Mammary epithelial cell (primary cell): ENCODE data around the gene OST4.

Experiments
- EZH2 ChIP-seq: IDR thresholded peaks from 2 replicates; pipeline ENCODE4 v1.6.1; 2012; ENCODE audit warnings: low read length, inconsistent platforms, borderline replicate concordance
- TF ChIP-seq, protein P1 (sequence below), 2 donors: IDR thresholded peaks in 1 of 2; conservative IDR thresholded peaks in 1 of 2; 2 replicates each; pipeline ENCODE4 v1.5.1; 2011 to 2012; ENCODE audit warnings: inconsistent platforms in 2 of 2, low read length in 2 of 2, mild to moderate bottlenecking in 2 of 2, control low read depth in 1 of 2, low read depth in 1 of 2; ENCODE audit not compliant: insufficient read depth in 1 of 2; ENCODE audit errors: extremely low read depth in 1 of 2

DNA sequence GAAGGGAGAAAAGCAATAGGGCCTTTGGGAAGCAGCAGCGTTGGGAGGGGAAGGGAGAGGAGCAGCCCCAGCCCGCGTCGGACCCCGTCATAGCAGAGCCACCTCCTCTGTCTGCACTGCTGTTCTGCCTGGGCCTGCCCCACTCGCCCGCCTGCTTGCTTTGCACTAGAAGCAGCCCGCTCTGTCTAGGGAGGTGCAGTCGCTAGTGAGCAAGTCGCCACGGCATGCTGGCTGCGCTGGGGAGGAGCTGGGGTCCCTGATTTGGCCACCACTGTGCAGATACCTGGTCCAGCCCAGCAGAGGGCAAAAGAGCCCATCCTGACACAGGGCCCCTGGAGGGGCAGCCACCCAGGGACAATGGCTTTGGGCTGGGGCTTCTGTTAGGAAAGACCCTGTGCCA lies 46.6 kb downstream of the OST4 start:
- TF ChIP-seq, protein P1, sequence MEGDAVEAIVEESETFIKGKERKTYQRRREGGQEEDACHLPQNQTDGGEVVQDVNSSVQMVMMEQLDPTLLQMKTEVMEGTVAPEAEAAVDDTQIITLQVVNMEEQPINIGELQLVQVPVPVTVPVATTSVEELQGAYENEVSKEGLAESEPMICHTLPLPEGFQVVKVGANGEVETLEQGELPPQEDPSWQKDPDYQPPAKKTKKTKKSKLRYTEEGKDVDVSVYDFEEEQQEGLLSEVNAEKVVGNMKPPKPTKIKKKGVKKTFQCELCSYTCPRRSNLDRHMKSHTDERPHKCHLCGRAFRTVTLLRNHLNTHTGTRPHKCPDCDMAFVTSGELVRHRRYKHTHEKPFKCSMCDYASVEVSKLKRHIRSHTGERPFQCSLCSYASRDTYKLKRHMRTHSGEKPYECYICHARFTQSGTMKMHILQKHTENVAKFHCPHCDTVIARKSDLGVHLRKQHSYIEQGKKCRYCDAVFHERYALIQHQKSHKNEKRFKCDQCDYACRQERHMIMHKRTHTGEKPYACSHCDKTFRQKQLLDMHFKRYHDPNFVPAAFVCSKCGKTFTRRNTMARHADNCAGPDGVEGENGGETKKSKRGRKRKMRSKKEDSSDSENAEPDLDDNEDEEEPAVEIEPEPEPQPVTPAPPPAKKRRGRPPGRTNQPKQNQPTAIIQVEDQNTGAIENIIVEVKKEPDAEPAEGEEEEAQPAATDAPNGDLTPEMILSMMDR (conservative IDR thresholded peaks at IDR 0.05 in 1 of 2, IDR thresholded peaks at IDR 0.05 in 1 of 2; ENCODE audit: extremely low read depth in 1 of 2, insufficient read depth in 1 of 2, low read depth in 1 of 2, low read length in 2 of 2): no peak
- no peak for TF ChIP-seq EZH2
